GM03348 (cell line): ENCODE results near the gene OGA.

Experiments used
- DNase-seq: peaks from one replicate; pipeline ENCODE4 v3.0.0; 2012; ENCODE audit warnings: low spot score

Gene OGA

GRCh38 chr10:101835362-101835761, 17.1 kb upstream of the OGA start:
- DNase-seq = no peak

- DNase-seq = no peak
These were observed 16.1 kb upstream of the OGA start for GRCh38 chr10:101834341-101834740.

GRCh38 chr10:101833466-101833865, 15.2 kb upstream of the OGA start:
- DNase-seq = no peak

- DNase-seq = no peak
These were observed 14.1 kb upstream of the OGA start for GRCh38 chr10:101832325-101832771.

- no peak for DNase-seq
These were observed 13.0 kb upstream of the OGA start for GRCh38 chr10:101831169-101831811.

- peak; percentile 95 for DNase-seq
These were observed 12.3 kb upstream of the OGA start for GRCh38 chr10:101830322-101831168.

GRCh38 chr10:101829561-101830315, 11.5 kb upstream of the OGA start:
- DNase-seq = peak; percentile 50

- DNase-seq = no peak
These were observed 10.7 kb upstream of the OGA start for GRCh38 chr10:101828766-101829551.

- no peak for DNase-seq
These were observed 9.8 kb upstream of the OGA start for GRCh38 chr10:101827919-101828600.

GRCh38 chr10:101826852-101827434, 8.7 kb upstream of the OGA start:
- DNase-seq = no peak

- DNase-seq = no peak
These were observed 6.5 kb upstream of the OGA start for GRCh38 chr10:101824736-101825135.

GRCh38 chr10:101818872-101819633, 809 bp upstream of the OGA start:
- DNase-seq = no peak

GRCh38 chr10:101817337-101818118, 716 bp downstream of the OGA start:
- DNase-seq = peak; percentile 88

GRCh38 chr10:101816913-101817336, 1.3 kb downstream of the OGA start:
- DNase-seq = no peak

- DNase-seq = no peak
These were observed 1.9 kb downstream of the OGA start for GRCh38 chr10:101816376-101816775.

GRCh38 chr10:101814466-101815071, 3.7 kb downstream of the OGA start:
- DNase-seq = no peak

- no peak for DNase-seq
These were observed 5.6 kb downstream of the OGA start for GRCh38 chr10:101812606-101813005.

- no peak for DNase-seq
These were observed 11.1 kb downstream of the OGA start for GRCh38 chr10:101807158-101807557.

- no peak for DNase-seq
These were observed 14.7 kb downstream of the OGA start for GRCh38 chr10:101803511-101803910.
